DMS 273 treated with DMSO at 0.1 percent for 48 hours (cell line): Measurements from ENCODE around the gene GPATCH11.

ENCODE experiments used
- DNase-seq: peaks from one replicate; lab custom pipeline; 2025; lab: John Stamatoyannopoulos, UW

The GPATCH11 gene

DNA sequence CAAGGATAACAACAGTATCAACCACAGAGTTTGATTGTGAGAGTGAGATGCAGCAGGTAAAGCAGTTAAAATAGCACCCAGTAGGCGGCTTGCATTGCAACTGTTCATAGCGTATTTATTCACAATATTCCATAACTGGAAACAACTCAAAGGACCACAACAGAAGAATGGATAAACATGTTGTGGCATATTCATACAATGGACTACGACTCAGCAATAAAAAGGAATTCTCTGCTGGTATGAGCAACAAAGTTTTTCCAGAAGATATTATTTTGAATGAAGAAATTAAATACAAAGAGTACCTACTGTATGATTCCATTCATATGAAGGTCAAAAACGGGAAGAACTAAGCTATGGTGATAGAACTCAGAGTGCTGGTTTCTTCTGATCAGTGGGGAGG, 25.2 kb downstream of the GPATCH11 start:
- DNase-seq: no peak

DNA sequence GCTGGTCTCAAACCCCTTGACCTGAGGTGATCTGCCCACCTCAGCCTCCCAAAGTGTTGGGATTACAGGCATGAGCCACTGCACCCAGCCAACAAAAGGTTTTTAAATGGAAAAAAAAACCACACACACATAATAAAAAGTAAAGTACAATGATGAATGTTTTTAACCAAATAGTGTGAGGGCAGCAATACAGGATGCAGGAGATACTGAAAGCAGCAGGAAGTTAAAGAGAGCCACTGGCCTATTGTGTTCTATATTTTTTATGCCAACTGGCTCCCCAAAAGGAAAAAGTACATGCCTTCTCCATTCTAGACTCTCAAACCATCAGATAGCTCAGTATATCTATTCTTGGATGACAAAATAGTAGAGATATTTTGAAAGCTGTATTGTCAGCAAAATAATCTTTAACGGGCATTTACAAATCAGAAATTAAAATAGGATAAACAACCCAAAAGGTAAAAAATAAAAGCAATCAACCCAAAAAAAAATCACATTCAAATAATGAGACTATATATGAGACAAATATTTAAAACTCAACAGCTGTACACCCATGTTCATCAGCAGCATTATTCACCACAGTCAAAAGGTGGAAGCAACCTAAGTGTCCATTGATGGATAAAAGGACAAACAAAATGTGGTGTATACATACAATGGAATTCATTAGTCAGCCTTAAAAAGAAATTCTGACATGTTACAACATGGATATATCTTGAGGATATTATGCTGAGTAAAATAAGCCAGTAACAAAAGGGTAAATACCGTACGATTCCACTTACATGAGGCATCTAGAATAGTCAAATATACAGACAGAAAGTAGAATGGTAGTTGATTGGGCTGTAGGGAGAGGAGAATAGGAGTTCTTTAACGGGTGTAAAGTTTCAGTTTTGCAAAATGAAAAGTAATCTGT, 26.2 kb downstream of the GPATCH11 start:
- no peak for DNase-seq

DNA sequence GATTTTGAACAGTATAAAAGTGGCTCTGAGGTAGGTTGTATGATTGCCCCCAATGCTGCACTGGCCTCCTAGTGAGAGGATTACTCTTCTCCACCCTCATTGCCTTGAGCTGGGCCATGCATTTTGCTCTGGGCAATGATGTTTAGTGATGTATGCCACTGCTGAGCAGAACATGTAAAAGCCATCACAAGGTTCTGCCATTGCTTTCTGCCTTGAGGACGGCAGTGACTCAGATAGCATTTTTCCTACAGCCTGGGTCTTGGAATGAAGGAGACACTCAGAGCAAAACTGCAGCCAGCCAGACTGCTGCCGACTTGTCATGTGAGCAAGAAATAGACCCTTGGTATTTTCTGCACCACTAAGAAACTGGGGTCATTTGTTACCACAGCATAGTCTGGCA, 27.6 kb downstream of the GPATCH11 start:
- DNase-seq: no peak

DNA sequence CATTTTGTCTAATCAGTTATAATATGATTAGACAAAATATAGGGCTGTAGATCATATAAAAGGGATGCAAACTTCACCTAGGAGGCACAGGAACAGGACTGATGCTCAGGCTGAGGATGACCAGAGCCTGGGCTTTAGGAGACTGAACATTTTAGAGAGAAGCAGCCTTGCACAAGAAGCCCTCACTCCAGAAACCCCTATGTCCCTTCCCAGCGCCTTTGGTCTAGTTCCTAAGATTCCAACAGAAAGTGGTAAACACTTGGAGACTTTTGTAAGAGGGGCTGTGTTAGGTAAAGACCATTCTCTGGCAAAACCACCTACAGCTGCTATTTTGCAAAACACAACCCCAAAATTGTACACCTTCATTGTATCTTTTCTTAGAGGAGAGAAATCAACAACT, 33.2 kb downstream of the GPATCH11 start:
- DNase-seq: no peak

DNA sequence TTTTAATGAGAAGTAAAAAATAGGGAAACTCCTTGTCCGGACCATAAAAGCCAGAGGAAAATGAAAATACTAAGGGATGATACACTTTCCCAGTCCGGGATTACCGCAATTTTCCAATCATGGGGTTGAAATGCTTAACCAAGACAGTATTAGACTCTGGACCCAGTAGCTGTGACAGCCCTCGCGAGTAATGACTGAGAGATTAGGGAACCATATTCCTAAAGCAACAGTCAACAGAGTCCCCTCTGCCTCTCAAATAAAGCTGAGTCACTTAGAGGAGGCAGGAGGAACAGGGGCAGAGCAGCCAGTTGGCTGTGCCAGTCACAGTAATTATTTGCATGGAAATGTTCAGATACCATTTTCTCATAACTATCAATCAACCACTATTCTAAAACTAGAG, 34.8 kb downstream of the GPATCH11 start:
- no peak for DNase-seq

DNA sequence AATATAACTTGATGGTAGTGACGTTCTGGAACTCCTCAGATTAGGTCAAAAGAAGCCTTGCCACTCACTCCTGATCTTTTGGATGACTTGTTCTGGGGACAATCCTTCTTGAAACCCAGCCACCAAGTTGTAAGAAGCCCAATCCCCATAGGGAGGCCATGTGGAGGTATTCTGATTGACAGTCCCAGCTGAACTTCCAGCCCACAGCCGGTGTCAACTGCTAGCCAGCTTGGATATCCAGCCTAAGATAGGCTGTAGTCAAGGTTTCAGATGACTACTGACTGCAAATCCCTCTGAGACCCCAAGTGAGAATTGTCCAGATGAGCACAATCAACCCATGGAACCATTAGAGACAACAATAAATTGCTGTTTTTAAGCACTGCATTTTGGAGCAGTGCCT, 41.1 kb downstream of the GPATCH11 start:
- DNase-seq: no peak

DNA sequence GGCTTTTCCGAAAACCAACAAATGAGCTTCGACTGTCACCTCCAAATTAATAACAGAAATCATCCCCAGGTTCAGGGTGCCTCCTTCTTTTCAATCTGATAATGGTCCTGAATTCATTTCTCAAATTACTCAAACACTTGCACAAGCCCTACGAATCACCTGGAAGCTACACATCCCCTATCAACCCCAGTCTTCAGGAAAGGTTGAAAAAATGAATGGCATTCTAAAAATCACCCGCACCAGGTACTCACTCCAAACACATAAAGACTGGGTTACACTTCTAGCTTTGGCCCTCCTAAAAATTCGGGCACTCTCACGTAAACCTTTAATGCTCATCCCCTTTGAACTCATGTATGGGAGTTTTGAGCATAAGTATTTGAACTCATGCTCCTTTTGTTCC, 48.6 kb downstream of the GPATCH11 start:
- no peak for DNase-seq

DNA sequence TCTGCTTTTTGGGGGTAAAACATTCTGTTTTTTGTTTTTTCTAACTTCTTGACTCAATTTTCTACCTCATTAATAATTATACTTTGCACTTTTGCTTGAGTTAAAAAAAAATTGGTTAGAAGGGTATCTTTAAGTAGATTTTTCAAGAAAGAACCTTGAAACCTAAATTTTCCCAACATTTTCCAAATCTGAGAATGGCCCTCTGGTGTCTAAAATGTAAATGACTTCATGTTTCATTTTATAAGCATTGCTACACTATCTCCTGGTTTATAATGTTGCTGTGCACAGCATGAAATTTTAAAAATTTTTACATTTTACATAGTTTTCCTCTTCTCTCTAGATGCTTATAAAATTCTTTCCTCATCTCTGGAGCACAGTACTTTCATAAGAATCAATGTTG, 58.2 kb downstream of the GPATCH11 start:
- DNase-seq: no peak

DNA sequence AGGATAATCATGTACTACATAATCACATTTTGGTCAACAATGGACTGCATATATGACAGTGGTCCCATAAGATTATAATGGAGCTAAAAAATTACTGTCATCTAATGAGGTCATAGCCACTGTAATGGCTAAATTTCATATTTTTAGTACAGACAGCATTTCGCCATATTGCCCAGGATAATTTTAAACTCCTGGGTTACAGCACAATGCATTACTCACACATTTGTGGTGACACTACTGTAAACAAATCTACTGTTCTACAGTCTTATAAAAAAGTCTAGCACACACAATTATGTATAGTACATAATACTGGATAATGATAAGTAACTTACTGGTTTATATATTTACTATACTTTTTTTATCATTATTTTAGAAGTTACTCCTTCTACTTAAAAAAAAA, 59.7 kb downstream of the GPATCH11 start:
- no peak for DNase-seq

DNA sequence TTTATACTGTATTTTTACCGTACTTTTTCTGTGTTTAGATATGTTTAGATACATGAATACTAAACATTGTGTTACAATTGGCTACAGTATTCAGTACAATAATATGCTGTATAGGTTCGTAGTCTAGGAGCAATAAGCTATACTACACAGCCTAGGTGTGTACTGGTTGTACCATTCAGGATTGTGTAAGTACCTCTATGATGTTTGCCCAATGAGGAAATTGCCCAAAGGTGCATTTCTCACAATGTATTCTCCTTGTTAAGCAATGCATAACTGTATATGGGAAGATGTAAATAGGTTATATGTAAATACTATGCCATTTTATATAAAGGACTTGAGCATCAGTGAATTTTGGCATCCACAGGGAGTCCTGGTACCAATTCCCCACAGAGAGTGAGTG, 61.7 kb downstream of the GPATCH11 start:
- no peak for DNase-seq

DNA sequence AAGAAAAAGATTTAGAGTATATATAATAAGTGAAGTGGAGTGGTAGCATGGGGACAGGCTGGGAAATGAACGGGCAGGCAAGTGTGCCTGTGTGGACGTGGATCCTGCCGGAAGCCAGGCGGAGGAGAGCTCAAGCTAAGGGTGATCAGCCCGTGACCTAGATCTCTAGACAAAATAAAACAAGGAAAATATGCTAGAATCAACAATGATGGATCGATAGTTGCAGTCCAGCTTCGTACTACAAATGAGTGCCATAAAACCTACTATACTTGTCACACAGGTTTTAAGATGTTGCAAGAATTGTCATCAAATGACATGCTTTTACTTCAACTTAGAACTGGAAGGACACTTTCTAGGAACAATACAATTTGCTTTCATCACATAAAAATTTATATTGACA, 64.0 kb downstream of the GPATCH11 start:
- DNase-seq: no peak
